PC-9 (cell line): ENCODE data around the gene RHOBTB1. TPM values are rescaled to one million over a fixed set of nuclear protein-coding genes. Genes with fewer than 3 reads are reported as not detected.

Experiments used
- BruUV-seq: library from RNA; stranded (reverse); fragments of 400-500 nt; replicated peaks from 2 replicates; lab custom pipeline; 2021; lab: Mats Ljungman, UMichigan
- CTCF ChIA-PET: fragments of 300-600 bp; sonication (Branson Sonifier 250); formaldehyde crosslinking; loops from one replicate; lab custom pipeline; 2022; ENCODE audit warnings: antibody characterized with exemption; lab: Charles Lee
- POLR2A ChIA-PET: fragments of 300-600 bp; sonication (Branson Sonifier 250); formaldehyde crosslinking; loops from one replicate; lab custom pipeline; 2022; ENCODE audit warnings: antibody characterized with exemption; ENCODE audit not compliant: unreplicated experiment; lab: Charles Lee
- DNase-seq, 2 experiments: peaks; one replicate each; pipeline versions ENCODE4 v3.0.0 to v3.0.0-alpha.2; 2015 to 2022; ENCODE audit warnings: mixed read lengths in 1 of 2
- H2AFZ ChIP-seq: fragments of 200-600 bp; sonication (generic); 2 replicates; pipeline ENCODE4 v1.8.1; 2017; ENCODE audit warnings: antibody characterized with exemption
- H3F3A ChIP-seq: fragments of 200-600 bp; sonication (generic); 2 replicates; pipeline ENCODE4 v1.8.1; 2017; ENCODE audit warnings: antibody characterized with exemption, mild to moderate bottlenecking, low read depth; ENCODE audit not compliant: insufficient read depth
- H3K27ac ChIP-seq: fragments of 200-600 bp; sonication (generic); 2 replicates; pipeline ENCODE4 v1.6.1; 2016; ENCODE audit warnings: mixed run types
- H3K27me3 ChIP-seq: fragments of 200-600 bp; sonication (generic); 2 replicates; pipeline ENCODE4 v1.6.1; 2016; ENCODE audit warnings: low read depth, mixed run types; ENCODE audit not compliant: insufficient read depth
- H3K36me3 ChIP-seq: fragments of 200-600 bp; sonication (generic); 2 replicates; pipeline ENCODE4 v1.6.1; 2016; ENCODE audit warnings: low read depth, mixed run types
- H3K4me1 ChIP-seq: fragments of 200-600 bp; sonication (generic); replicated peaks from 2 replicates; pipeline ENCODE4 v1.6.1; 2016; ENCODE audit warnings: mixed run types; ENCODE audit not compliant: insufficient read depth
- H3K4me2 ChIP-seq: fragments of 200-600 bp; sonication (generic); 2 replicates; pipeline ENCODE4 v1.6.1; 2017; ENCODE audit warnings: mixed run types
- H3K4me3 ChIP-seq: fragments of 200-600 bp; sonication (generic); 2 replicates; pipeline ENCODE4 v1.6.1; 2016; ENCODE audit warnings: mixed run types
- H3K79me2 ChIP-seq: fragments of 200-600 bp; sonication (generic); 2 replicates; pipeline ENCODE4 v1.6.1; 2017; ENCODE audit warnings: low read depth, mixed run types
- H3K9me2 ChIP-seq: fragments of 200-600 bp; sonication (generic); 2 replicates; pipeline ENCODE4 v1.8.1; 2017; ENCODE audit warnings: mild to moderate bottlenecking; ENCODE audit not compliant: insufficient read depth
- H3K9me3 ChIP-seq: fragments of 200-600 bp; sonication (generic); 2 replicates; pipeline ENCODE4 v1.8.1; 2016; ENCODE audit warnings: low read depth; ENCODE audit not compliant: insufficient read depth
- H4K20me1 ChIP-seq: fragments of 200-600 bp; sonication (generic); 2 replicates; pipeline ENCODE4 v1.8.1; 2017; ENCODE audit not compliant: insufficient read depth
- EZH2 ChIP-seq: fragments of 200-600 bp; sonication (generic); IDR thresholded peaks from 2 replicates; pipeline ENCODE4 v1.8.0; 2017; ENCODE audit warnings: antibody characterized with exemption, low read depth
- intact Hi-C: fragments of 100-400 bp; cut with micrococcal nuclease; formaldehyde crosslinking; loops from one replicate; pipeline ENCODE4 v1.10.0; 2022; ENCODE audit not compliant: unreplicated experiment
- total RNA-seq: library from RNA; stranded (reverse); gene quantifications from 2 replicates; pipeline ENCODE4 v1.2.3, GENCODE V29; 2021
- TF ChIP-seq, protein P1 (sequence below): fragments of 200-600 bp; sonication (generic); conservative IDR thresholded peaks from 2 replicates; pipeline ENCODE4 v1.6.1; 2017; ENCODE audit warnings: mixed run types, antibody characterized with exemption, mild to moderate bottlenecking, moderate library complexity

RHOBTB1 gene
- total RNA-seq, 1 experiment from 2014 or later = 5.2 TPM

GRCh38 chr10:60919551-60919950 is 24.4 kb downstream of the RHOBTB1 start:
- BruUV-seq = no TSS peak
- no peaks in the 10 kb centered on the region for H4K20me1 ChIP-seq
- no peak overlapping the region for H2AFZ ChIP-seq
- no peak for DNase-seq
- ChIA-PET CTCF (no interaction called here), POLR2A (no interaction called here)
- no peaks in the 10 kb centered on the region for H3K79me2 ChIP-seq
- H3K9me3 ChIP-seq = no peaks in the 10 kb centered on the region
- H3K36me3 ChIP-seq = no peaks in the 10 kb centered on the region
- H3K9me2 ChIP-seq = no peaks in the 10 kb centered on the region
- intact Hi-C loops = no loop called here
- H3K27me3 ChIP-seq = no peaks in the 10 kb centered on the region
- no peak overlapping the region for H3K4me3 ChIP-seq
- H3F3A ChIP-seq = no peaks in the 10 kb centered on the region
- no peak overlapping the region for H3K27ac ChIP-seq
- no peak overlapping the region for H3K4me2 ChIP-seq
- TF ChIP-seq, protein P1, sequence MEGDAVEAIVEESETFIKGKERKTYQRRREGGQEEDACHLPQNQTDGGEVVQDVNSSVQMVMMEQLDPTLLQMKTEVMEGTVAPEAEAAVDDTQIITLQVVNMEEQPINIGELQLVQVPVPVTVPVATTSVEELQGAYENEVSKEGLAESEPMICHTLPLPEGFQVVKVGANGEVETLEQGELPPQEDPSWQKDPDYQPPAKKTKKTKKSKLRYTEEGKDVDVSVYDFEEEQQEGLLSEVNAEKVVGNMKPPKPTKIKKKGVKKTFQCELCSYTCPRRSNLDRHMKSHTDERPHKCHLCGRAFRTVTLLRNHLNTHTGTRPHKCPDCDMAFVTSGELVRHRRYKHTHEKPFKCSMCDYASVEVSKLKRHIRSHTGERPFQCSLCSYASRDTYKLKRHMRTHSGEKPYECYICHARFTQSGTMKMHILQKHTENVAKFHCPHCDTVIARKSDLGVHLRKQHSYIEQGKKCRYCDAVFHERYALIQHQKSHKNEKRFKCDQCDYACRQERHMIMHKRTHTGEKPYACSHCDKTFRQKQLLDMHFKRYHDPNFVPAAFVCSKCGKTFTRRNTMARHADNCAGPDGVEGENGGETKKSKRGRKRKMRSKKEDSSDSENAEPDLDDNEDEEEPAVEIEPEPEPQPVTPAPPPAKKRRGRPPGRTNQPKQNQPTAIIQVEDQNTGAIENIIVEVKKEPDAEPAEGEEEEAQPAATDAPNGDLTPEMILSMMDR = no peak
- TF ChIP-seq EZH2 = no peak
- no peaks in the 10 kb centered on the region; the same call in 1 of the 2 replicates for H3K4me1 ChIP-seq

DNA sequence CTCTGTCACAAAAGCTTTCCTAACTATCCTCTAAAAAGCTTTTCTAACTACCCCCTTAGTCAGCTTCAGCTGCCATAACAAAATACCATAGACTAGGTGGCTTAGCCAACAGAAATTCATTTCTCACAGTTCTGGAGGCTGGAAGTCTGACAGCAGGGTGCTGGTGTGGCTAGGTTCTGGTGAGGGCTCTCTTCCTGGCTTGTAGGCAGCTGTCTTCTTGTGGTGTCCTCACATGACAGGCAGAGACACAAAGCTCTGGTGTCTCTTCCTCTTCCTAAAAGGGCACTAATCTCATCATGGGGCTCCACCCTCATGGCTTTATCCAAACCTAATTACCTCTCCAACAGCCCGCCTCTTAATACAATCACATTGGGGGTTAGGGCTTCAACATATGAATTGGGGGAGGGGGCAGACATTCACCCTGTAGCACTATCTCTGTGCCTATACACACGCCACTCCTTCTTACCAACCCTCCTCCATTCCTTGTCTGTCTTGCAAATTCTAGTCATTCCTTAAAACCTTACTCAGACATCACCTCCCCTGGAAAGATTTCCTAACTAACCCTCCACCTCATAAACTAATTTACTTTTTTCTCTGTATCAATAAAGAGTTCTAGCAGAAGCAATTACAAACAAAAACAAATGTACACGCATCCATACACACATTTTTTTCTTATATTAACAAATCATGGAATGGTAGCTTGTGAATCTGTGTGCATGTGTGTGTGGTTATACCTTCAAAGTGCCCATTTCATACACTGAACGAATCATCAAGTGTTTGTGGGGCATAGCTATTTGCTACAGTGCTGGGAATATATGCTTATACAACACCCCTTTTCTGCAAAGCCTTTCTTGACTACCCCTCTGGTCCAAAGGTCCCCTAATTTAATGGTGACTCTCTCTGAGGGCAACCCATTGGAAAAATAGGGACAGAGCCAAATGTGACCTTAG is 26.4 kb downstream of the RHOBTB1 start:
- Histone ChIP-seq H4K20me1 (no peaks in the 10 kb centered on the region), H3K4me2 (no peak overlapping the region), H3K36me3 (no peaks in the 10 kb centered on the region), H3F3A (no peaks in the 10 kb centered on the region), H3K4me1 (no peaks in the 10 kb centered on the region; the same call in 1 of the 2 replicates), H3K27me3 (no peaks in the 10 kb centered on the region), H3K79me2 (no peaks in the 10 kb centered on the region), H3K9me3 (no peaks in the 10 kb centered on the region), H3K9me2 (no peaks in the 10 kb centered on the region), H3K27ac (no peak overlapping the region), H3K4me3 (no peak overlapping the region), H2AFZ (no peak overlapping the region)
- ChIA-PET POLR2A (interaction anchor here (0.7 kb wide), 1 partner anchor 47 kb away, joined by 9 read pairs; no protein-coding TSS in a partner anchor), CTCF (no interaction called here)
- TF ChIP-seq EZH2 = no peak
- TF ChIP-seq, protein P1 = no peak
- intact Hi-C loops = no loop called here
- no TSS peak for BruUV-seq
- no peak for DNase-seq

- H3F3A ChIP-seq = no peaks in the 10 kb centered on the region
- ChIA-PET CTCF (no interaction called here), POLR2A (no interaction called here)
- no peaks in the 10 kb centered on the region; the same call in 1 of the 2 replicates for H3K4me1 ChIP-seq
- H3K27me3 ChIP-seq = no peaks in the 10 kb centered on the region
- H2AFZ ChIP-seq = no peak overlapping the region
- intact Hi-C loops = no loop called here
- H3K36me3 ChIP-seq = no peaks in the 10 kb centered on the region
- H3K4me2 ChIP-seq = no peak overlapping the region
- no peaks in the 10 kb centered on the region for H3K9me2 ChIP-seq
- no TSS peak for BruUV-seq
- no peak overlapping the region for H3K4me3 ChIP-seq
- H3K27ac ChIP-seq = no peak overlapping the region
- TF ChIP-seq, protein P1 = no peak
- TF ChIP-seq EZH2 = no peak
- no peaks in the 10 kb centered on the region for H3K9me3 ChIP-seq
- DNase-seq = no peak
- H4K20me1 ChIP-seq = no peaks in the 10 kb centered on the region
- no peaks in the 10 kb centered on the region for H3K79me2 ChIP-seq
Measured at GRCh38 chr10:60916025-60916424, 28.0 kb downstream of the RHOBTB1 start.
